SK-N-SH (cell line): ENCODE measurements around the gene CSPG5. TPM values are rescaled to one million over a fixed set of nuclear protein-coding genes. Genes with fewer than 3 reads are reported as not detected.

ENCODE experiments used
- CTCF ChIA-PET: fragments of 300-600, 350-600 bp; formaldehyde crosslinking; extraction: SDS; loops from one replicate; lab custom pipeline; 2021; lab: Yijun Ruan, JAX
- POLR2A ChIA-PET: fragments of 350-600 bp; sonication (Branson Sonifier 250); formaldehyde crosslinking; extraction: SDS; loops from one replicate; lab custom pipeline; 2020; ENCODE audit warnings: antibody characterized with exemption, inconsistent platforms; lab: Yijun Ruan, JAX
- DNase-seq: peaks from one replicate; pipeline ENCODE4 v3.0.0; 2012
- H2AFZ ChIP-seq: fragments of 200-600 bp; sonication (generic); 2 replicates; pipeline ENCODE4 v1.8.1; 2016; ENCODE audit warnings: antibody characterized with exemption, mild to moderate bottlenecking, low read depth
- H3F3A ChIP-seq: fragments of 200-600 bp; sonication (generic); replicated peaks from 2 replicates; pipeline ENCODE3; 2016; ENCODE audit warnings: antibody characterized with exemption, mild to moderate bottlenecking; ENCODE audit not compliant: insufficient read depth
- H3K27ac ChIP-seq, 2 experiments: fragments of 200-500 bp in 1 of 2; fragments of 200-600 bp in 1 of 2; sonication (Bioruptor generic) in 1 of 2; sonication (generic), shearing (Covaris generic) in 1 of 2; 2 replicates each; pipeline versions ENCODE4 v1.5.1 to v1.6.1; 2014 to 2016; ENCODE audit warnings: low read depth in 2 of 2, inconsistent platforms in 1 of 2, low read length in 1 of 2, mild to moderate bottlenecking in 1 of 2, mixed read lengths in 1 of 2
- H3K27me3 ChIP-seq: fragments of 200-600 bp; sonication (generic), shearing (Covaris generic); 2 replicates; pipeline ENCODE4 v1.6.1; 2016; ENCODE audit warnings: mixed run types; ENCODE audit not compliant: insufficient read depth
- H3K36me3 ChIP-seq, 2 experiments: fragments of 200-500 bp in 1 of 2; fragments of 200-600 bp in 1 of 2; sonication (Bioruptor generic) in 1 of 2; sonication (generic) in 1 of 2; replicated peaks in 1 of 2; 2 replicates each; pipeline versions ENCODE3 to v1.5.1; 2014 to 2016; ENCODE audit warnings: low read length in 1 of 2, mild to moderate bottlenecking in 1 of 2; ENCODE audit not compliant: insufficient read depth in 2 of 2, control insufficient read depth in 1 of 2
- H3K4me1 ChIP-seq, 2 experiments: fragments of 200-500 bp in 1 of 2; fragments of 200-600 bp in 1 of 2; sonication (Bioruptor generic) in 1 of 2; sonication (generic), shearing (Covaris generic) in 1 of 2; 2 replicates each; pipeline versions ENCODE4 v1.5.1 to v1.6.1; 2014 to 2016; ENCODE audit warnings: low read depth in 1 of 2, low read length in 1 of 2, mixed run types in 1 of 2; ENCODE audit not compliant: insufficient read depth in 2 of 2, control insufficient read depth in 1 of 2
- H3K4me2 ChIP-seq: fragments of 200-600 bp; sonication (generic), shearing (Covaris generic); 2 replicates; pipeline ENCODE4 v1.6.1; 2017; ENCODE audit warnings: mixed run types
- H3K4me3 ChIP-seq, 2 experiments: fragments of 200-500 bp in 1 of 2; fragments of 200-600 bp in 1 of 2; sonication (Bioruptor generic) in 1 of 2; sonication (generic), shearing (Covaris generic) in 1 of 2; 2 replicates each; pipeline versions ENCODE4 v1.5.1 to v1.8.1; 2014 to 2016; ENCODE audit warnings: low read depth in 2 of 2, inconsistent platforms in 1 of 2, low read length in 1 of 2, mild to moderate bottlenecking in 1 of 2, mixed read lengths in 1 of 2, moderate library complexity in 1 of 2
- H3K79me2 ChIP-seq: fragments of 200-600 bp; sonication (generic); 2 replicates; pipeline ENCODE4 v1.8.1; 2017; ENCODE audit warnings: mild to moderate bottlenecking; ENCODE audit not compliant: insufficient read depth
- H3K9ac ChIP-seq: fragments of 200-600 bp; sonication (generic); 2 replicates; pipeline ENCODE4 v1.6.1; 2017; ENCODE audit warnings: mixed run types
- H3K9me2 ChIP-seq: fragments of 200-600 bp; sonication (generic); 2 replicates; pipeline ENCODE4 v1.6.1; 2017; ENCODE audit warnings: mixed run types
- H3K9me3 ChIP-seq: fragments of 200-600 bp; sonication (generic); 2 replicates; pipeline ENCODE4 v1.6.1; 2017; ENCODE audit warnings: mixed run types, mild to moderate bottlenecking, moderate library complexity
- H4K20me1 ChIP-seq: fragments of 200-600 bp; sonication (generic); 2 replicates; pipeline ENCODE4 v1.6.1; 2017; ENCODE audit warnings: mild to moderate bottlenecking, mixed run types; ENCODE audit not compliant: insufficient read depth
- CHD2 ChIP-seq: fragments of 150-350 bp; IDR thresholded peaks from 2 replicates; pipeline ENCODE4 v1.6.1; 2018; ENCODE audit warnings: low read length; ENCODE audit not compliant: partially characterized antibody
- CTCF ChIP-seq: fragments of 200-600 bp; sonication (generic); IDR thresholded peaks from 2 replicates; pipeline ENCODE4 v1.6.1; 2017; ENCODE audit warnings: antibody characterized with exemption, mild to moderate bottlenecking, moderate library complexity
- EP300 ChIP-seq, 2 experiments: IDR thresholded peaks; 2 replicates each; pipeline versions ENCODE4 v1.4.0 to v1.6.1; 2012; ENCODE audit warnings: borderline replicate concordance in 1 of 2, low read depth in 1 of 2, low read length in 1 of 2
- EZH2phosphoT487 ChIP-seq: fragments of 200-600 bp; sonication (generic); IDR thresholded peaks from 2 replicates; pipeline ENCODE4 v1.6.1; 2017; ENCODE audit warnings: low read depth, mixed run types, mild to moderate bottlenecking, antibody characterized with exemption, moderate library complexity, borderline replicate concordance
- FOSL2 ChIP-seq: IDR thresholded peaks from 2 replicates; pipeline ENCODE4 v1.4.0; 2012; ENCODE audit warnings: low read depth, mild to moderate bottlenecking, moderate library complexity, borderline replicate concordance
- FOXJ3 ChIP-seq: sonication (generic); formaldehyde crosslinking; IDR thresholded peaks from 2 replicates; pipeline ENCODE4 v1.5.1; 2020; ENCODE audit warnings: mild to moderate bottlenecking, missing genetic modification reagents
- FOXM1 ChIP-seq: IDR thresholded peaks from 2 replicates; pipeline ENCODE4 v1.4.0; 2012; ENCODE audit warnings: low read depth, mild to moderate bottlenecking
- GATA2 ChIP-seq: sonication (generic); formaldehyde crosslinking; IDR thresholded peaks from 2 replicates; pipeline ENCODE4 v1.5.0; 2020; ENCODE audit warnings: mild to moderate bottlenecking, missing genetic modification reagents
- JUND ChIP-seq: IDR thresholded peaks from 2 replicates; pipeline ENCODE4 v1.4.0; 2012
- MEF2A ChIP-seq: IDR thresholded peaks from 2 replicates; pipeline ENCODE4 v1.4.0; 2012; ENCODE audit warnings: low read depth, borderline replicate concordance
- POLR2AphosphoS5 ChIP-seq: IDR thresholded peaks from 2 replicates; pipeline ENCODE4 v1.6.1; 2012; ENCODE audit warnings: low read depth, low read length
- RCOR1 ChIP-seq: fragments of 150-350 bp; IDR thresholded peaks from 2 replicates; pipeline ENCODE4 v1.6.1; 2017; ENCODE audit warnings: antibody characterized with exemption, low read length
- RFX5 ChIP-seq: IDR thresholded peaks from 2 replicates; pipeline ENCODE4 v1.6.1; 2012; ENCODE audit warnings: mild to moderate bottlenecking, improper control_type of control experiment, low read length
- SIN3A ChIP-seq: IDR thresholded peaks from 2 replicates; pipeline ENCODE4 v1.6.1; 2012; ENCODE audit warnings: low read depth, mild to moderate bottlenecking, low read length, moderate library complexity, borderline replicate concordance
- TAF1 ChIP-seq: IDR thresholded peaks from 2 replicates; pipeline ENCODE4 v1.6.1; 2012; ENCODE audit warnings: low read depth, mild to moderate bottlenecking, low read length, moderate library complexity, borderline replicate concordance
- TEAD4 ChIP-seq: IDR thresholded peaks from 2 replicates; pipeline ENCODE4 v1.4.0; 2012; ENCODE audit warnings: mild to moderate bottlenecking, borderline replicate concordance; ENCODE audit not compliant: insufficient read depth
- USF1 ChIP-seq: IDR thresholded peaks from 2 replicates; pipeline ENCODE4 v1.4.0; 2012; ENCODE audit warnings: low read depth, borderline replicate concordance
- ZBTB33 ChIP-seq: IDR thresholded peaks from 2 replicates; pipeline ENCODE4 v1.4.0; 2012; ENCODE audit warnings: low read depth, borderline replicate concordance
- WGBS: methylation state at CpG from one replicate; pipeline ENCODE4 v1.1.6; 2017; ENCODE audit warnings: low lambda C conversion rate; 5-methylcytosine and 5-hydroxymethylcytosine counted together
- polyA plus RNA-seq, 3 experiments: library from polyadenylated mRNA; depleted of rRNA; stranded (reverse); fragments of >200 nt; gene quantifications; 2 replicates each; pipeline ENCODE4 v1.2.3, GENCODE V29; 2012
- TF ChIP-seq, protein P1 (sequence below): IDR thresholded peaks from 2 replicates; pipeline ENCODE4 v1.4.0; 2012; ENCODE audit warnings: low read depth
- TF ChIP-seq, protein P2 (sequence below): fragments of 150-350 bp; IDR thresholded peaks from 2 replicates; pipeline ENCODE4 v1.6.1; 2016; ENCODE audit warnings: mild to moderate bottlenecking, low read depth, low read length

Gene CSPG5
- polyA plus RNA-seq, 1 of the 3 experiments (the other 2 are of a cell fraction) = 0.58 TPM

- WGBS = 69% methylated on average over 5 of the region's 5 CpGs
- H3K27me3 ChIP-seq = no peaks in the 10 kb centered on the region
- no peak overlapping the region for H3K4me3 ChIP-seq
- no peak overlapping the region for H3K27ac ChIP-seq
- H3K79me2 ChIP-seq = no peaks in the 10 kb centered on the region
- no peaks in the 10 kb centered on the region for H3K4me1 ChIP-seq
- H3F3A ChIP-seq = no peaks in the 10 kb centered on the region
- H3K9me3 ChIP-seq = no peaks in the 10 kb centered on the region
- no peak overlapping the region for H2AFZ ChIP-seq
- TF ChIP-seq, protein P1, sequence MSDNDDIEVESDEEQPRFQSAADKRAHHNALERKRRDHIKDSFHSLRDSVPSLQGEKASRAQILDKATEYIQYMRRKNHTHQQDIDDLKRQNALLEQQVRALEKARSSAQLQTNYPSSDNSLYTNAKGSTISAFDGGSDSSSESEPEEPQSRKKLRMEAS = no peak
- no peak for TF ChIP-seq POLR2AphosphoS5
- no peak for TF ChIP-seq EP300 (IDR thresholded peaks at IDR 0.05; ENCODE audit: borderline replicate concordance in 1 of 2, low read depth in 1 of 2, low read length in 1 of 2)
- TF ChIP-seq RCOR1 = no peak
- TF ChIP-seq, protein P2, sequence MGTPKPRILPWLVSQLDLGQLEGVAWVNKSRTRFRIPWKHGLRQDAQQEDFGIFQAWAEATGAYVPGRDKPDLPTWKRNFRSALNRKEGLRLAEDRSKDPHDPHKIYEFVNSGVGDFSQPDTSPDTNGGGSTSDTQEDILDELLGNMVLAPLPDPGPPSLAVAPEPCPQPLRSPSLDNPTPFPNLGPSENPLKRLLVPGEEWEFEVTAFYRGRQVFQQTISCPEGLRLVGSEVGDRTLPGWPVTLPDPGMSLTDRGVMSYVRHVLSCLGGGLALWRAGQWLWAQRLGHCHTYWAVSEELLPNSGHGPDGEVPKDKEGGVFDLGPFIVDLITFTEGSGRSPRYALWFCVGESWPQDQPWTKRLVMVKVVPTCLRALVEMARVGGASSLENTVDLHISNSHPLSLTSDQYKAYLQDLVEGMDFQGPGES = no peak
- TF ChIP-seq CTCF = no peak
- TF ChIP-seq SIN3A = no peak
- no peak for TF ChIP-seq GATA2
- no peaks in the 10 kb centered on the region for H3K36me3 ChIP-seq
- no peak for DNase-seq
- ChIA-PET CTCF (interaction anchor here (0.8 to 2.2 kb wide), 4 partner anchors 12 to 29 kb away, joined by 3 to 17 read pairs (median 5); partner anchors contain the start of gene ELP6), POLR2A (no interaction called here)
- H4K20me1 ChIP-seq = no peaks in the 10 kb centered on the region
- H3K4me2 ChIP-seq = no peak overlapping the region
- H3K9ac ChIP-seq = no peak overlapping the region
- H3K9me2 ChIP-seq = no peaks in the 10 kb centered on the region
These were observed 44.6 kb downstream of the CSPG5 start for GRCh38 chr3:47533996-47534454.

GRCh38 chr3:47533481-47533880 lies 45.2 kb downstream of the CSPG5 start:
- H3K4me2 ChIP-seq = no peak overlapping the region
- no peaks in the 10 kb centered on the region for H3K9me2 ChIP-seq
- no peak overlapping the region for H3K27ac ChIP-seq
- no peaks in the 10 kb centered on the region for H3K36me3 ChIP-seq
- no peaks in the 10 kb centered on the region for H4K20me1 ChIP-seq
- no peak overlapping the region for H3K4me3 ChIP-seq
- ChIA-PET POLR2A (no interaction called here), CTCF (interaction anchor here (0.8 to 2.2 kb wide), 3 partner anchors 11 to 20 kb away, joined by 3 to 17 read pairs (median 7); partner anchors contain the start of gene ELP6)
- no peaks in the 10 kb centered on the region for H3K9me3 ChIP-seq
- DNase-seq = no peak
- H3K9ac ChIP-seq = no peak overlapping the region
- no peaks in the 10 kb centered on the region for H3K27me3 ChIP-seq
- H3K4me1 ChIP-seq = no peaks in the 10 kb centered on the region
- H3K79me2 ChIP-seq = no peaks in the 10 kb centered on the region
- H3F3A ChIP-seq = no peaks in the 10 kb centered on the region
- WGBS = 55% methylated on average over 2 of the region's 2 CpGs
- no peak overlapping the region for H2AFZ ChIP-seq
- TF ChIP-seq FOXJ3 (CRISPR knock-in tag) = no peak
- TF ChIP-seq FOXM1 = no peak
- no peak for TF ChIP-seq EZH2phosphoT487
- TF ChIP-seq RCOR1 = no peak
- no peak for TF ChIP-seq JUND
- no peak for TF ChIP-seq CHD2
- TF ChIP-seq RFX5 = no peak
- no peak for TF ChIP-seq ZBTB33
- TF ChIP-seq, protein P2 = no peak
- TF ChIP-seq TEAD4 = no peak
- TF ChIP-seq USF1 = no peak
- no peak for TF ChIP-seq FOSL2
- no peak for TF ChIP-seq MEF2A
- no peak for TF ChIP-seq TAF1
